Testis (tissue), 3 donors: ENCODE data around the gene SCP2. TPM values are rescaled to one million over a fixed set of nuclear protein-coding genes. Genes with fewer than 3 reads are reported as not detected.

Source experiments
- DNase-seq: peaks from one replicate; pipeline ENCODE4 v3.0.0-alpha.2; 2019
- H3K27ac ChIP-seq, 2 donors: fragments of 200-600 bp; sonication (generic); one replicate each; pipeline ENCODE4 v1.5.1; 2019
- H3K27me3 ChIP-seq: fragments of 200-600 bp; sonication (generic); one replicate; pipeline ENCODE4 v1.5.1; 2019
- H3K36me3 ChIP-seq: fragments of 200-600 bp; sonication (generic); one replicate; pipeline ENCODE4 v1.5.1; 2017; ENCODE audit warnings: low read depth; ENCODE audit errors: missing control alignments
- H3K4me1 ChIP-seq: fragments of 200-600 bp; sonication (generic); one replicate; pipeline ENCODE4 v1.5.1; 2019
- H3K4me3 ChIP-seq, 2 donors: fragments of 200-600 bp; sonication (generic); one replicate each; pipeline ENCODE4 v1.5.1; 2017 to 2019
- H3K9me3 ChIP-seq: fragments of 200-600 bp; sonication (generic); one replicate; pipeline ENCODE4 v1.5.1; 2017
- CTCF ChIP-seq, 3 experiments: fragments of 450-650 bp in 2 of 3; fragments of 200-600 bp in 1 of 3; sonication (generic) in 1 of 3; IDR thresholded peaks; one replicate each; pipeline ENCODE4 v1.5.1; 2016 to 2019; ENCODE audit warnings: antibody characterized with exemption in 3 of 3, mild to moderate bottlenecking in 2 of 3, moderate library complexity in 1 of 3
- POLR2A ChIP-seq: fragments of 450-650 bp; IDR thresholded peaks from one replicate; pipeline ENCODE4 v1.6.1; 2017; ENCODE audit warnings: antibody characterized with exemption, mild to moderate bottlenecking, moderate library complexity
- WGBS, 2 donors: methylation state at CpG; one replicate each; pipeline ENCODE4 v1.1.5; 2018; 5-methylcytosine and 5-hydroxymethylcytosine counted together
- intact Hi-C: fragments of 100-400 bp; cut with DNase I; formaldehyde crosslinking; loops from one replicate; pipeline ENCODE4 v1.15.1; 2023; ENCODE audit warnings: low total_unique reads
- polyA plus RNA-seq: library from polyadenylated mRNA; stranded (reverse); fragments of 350-450 nt; fragmentation: Illumina TruSeq; extraction: RNeasy Lipid Tissue Mini Kit (QIAGEN cat#74804); gene quantifications from one replicate; pipeline ENCODE4 v1.2.3, GENCODE V29; 2014; ENCODE audit warnings: low read depth, low replicate concordance; ENCODE audit not compliant: insufficient read depth
- total RNA-seq, 2 donors: library from RNA; depleted of rRNA; stranded (reverse); fragments of >200 nt; gene quantifications; one replicate each; pipeline ENCODE4 v1.2.3, GENCODE V29; 2016

SCP2 gene
- total and polyA plus RNA-seq, 3 donors from 2014 or later = 102 to 108 (median 103) TPM

GRCh38 chr1:53023546-53023945 is 96.5 kb downstream of the SCP2 start:
- no peaks in the 10 kb centered on the region for H3K9me3 ChIP-seq
- 88 to 89% methylated on average over 3 of the region's 3 CpGs for WGBS, 2 donors
- no peak overlapping the region for H3K4me3 ChIP-seq
- H3K27me3 ChIP-seq = no peaks in the 10 kb centered on the region
- intact Hi-C loops = no loop called here
- DNase-seq = no peak
- no peak overlapping the region for H3K27ac ChIP-seq
- H3K36me3 ChIP-seq = no peaks in the 10 kb centered on the region
- no peak for TF ChIP-seq CTCF (IDR thresholded peaks at IDR 0.05)
- no peak for TF ChIP-seq POLR2A
- peaks cover 10% of the 10 kb centered on the region for H3K4me1 ChIP-seq

- DNase-seq = no peak
- Histone ChIP-seq H3K4me1 (peaks cover 10% of the 10 kb centered on the region), H3K27ac (peak overlapping the region in 1 of 2 donors; percentile 74), H3K4me3 (no peak overlapping the region), H3K36me3 (no peaks in the 10 kb centered on the region), H3K27me3 (no peaks in the 10 kb centered on the region), H3K9me3 (no peaks in the 10 kb centered on the region)
- intact Hi-C loops = no loop called here
- TF ChIP-seq POLR2A = no peak
- no peak for TF ChIP-seq CTCF (IDR thresholded peaks at IDR 0.05)
Observed at GRCh38 chr1:53024117-53024516, 97.0 kb downstream of the SCP2 start.

- 48 to 56% methylated on average over 2 of the region's 2 CpGs for WGBS, 2 donors
- peak; percentile 69 for DNase-seq
- no peak for TF ChIP-seq CTCF (IDR thresholded peaks at IDR 0.05)
- no peak for TF ChIP-seq POLR2A
- intact Hi-C loops = no loop called here
- Histone ChIP-seq H3K9me3 (no peaks in the 10 kb centered on the region), H3K4me3 (no peak overlapping the region), H3K27ac (peak overlapping the region in 1 of 2 donors; percentile 74), H3K27me3 (no peaks in the 10 kb centered on the region), H3K4me1 (peaks cover 10% of the 10 kb centered on the region), H3K36me3 (no peaks in the 10 kb centered on the region)
Observed at GRCh38 chr1:53025034-53025768, 98.1 kb downstream of the SCP2 start.

GRCh38 chr1:53025769-53026112 is 98.7 kb downstream of the SCP2 start:
- peaks cover 10% of the 10 kb centered on the region for H3K4me1 ChIP-seq
- H3K27me3 ChIP-seq = no peaks in the 10 kb centered on the region
- H3K9me3 ChIP-seq = no peaks in the 10 kb centered on the region
- 60 to 80% methylated on average over 2 of the region's 2 CpGs for WGBS, 2 donors
- no peak for DNase-seq
- intact Hi-C loops = no loop called here
- no peak for TF ChIP-seq CTCF (IDR thresholded peaks at IDR 0.05)
- TF ChIP-seq POLR2A = no peak
- peak overlapping the region in 1 of 2 donors; percentile 74 for H3K27ac ChIP-seq
- H3K4me3 ChIP-seq = no peak overlapping the region
- no peaks in the 10 kb centered on the region for H3K36me3 ChIP-seq

GRCh38 chr1:53026254-53026653 is 99.2 kb downstream of the SCP2 start:
- Histone ChIP-seq H3K36me3 (no peaks in the 10 kb centered on the region), H3K4me3 (no peak overlapping the region), H3K27me3 (no peaks in the 10 kb centered on the region), H3K27ac (no peak overlapping the region), H3K4me1 (peaks cover 10% of the 10 kb centered on the region), H3K9me3 (no peaks in the 10 kb centered on the region)
- intact Hi-C loops = no loop called here
- WGBS, 2 donors = 61 to 65% methylated on average over 2 of the region's 2 CpGs
- TF ChIP-seq POLR2A = no peak
- TF ChIP-seq CTCF (IDR thresholded peaks at IDR 0.05) = no peak
- DNase-seq = no peak
